ENCODE measurements around the gene DUSP22.
"Not testable (repeated sequence)": the region's sequence is repeated elsewhere in the genome, so short reads cannot be mapped to it uniquely, and the experiment has no call there.

GRCh38 chr6:285902-286301 is 6.4 kb upstream of the DUSP22 start:
- not testable (repeated sequence) for TF ChIP-seq CTCF (IDR thresholded peaks at IDR 0.05; ENCODE audit: low read depth, low read length); EZH2phosphoT487 (IDR thresholded peaks at IDR 0.05; ENCODE audit: low read depth)
